Fibroblast of lung (primary cell): ENCODE measurements around the gene CCDC18. TPM values are rescaled to one million over a fixed set of nuclear protein-coding genes. Genes with fewer than 3 reads are reported as not detected.
"Not testable (repeated sequence)": the region's sequence is repeated elsewhere in the genome, so short reads cannot be mapped to it uniquely, and the experiment has no call there.

Experiments used
- DNase-seq, 2 donors: peaks; one replicate each; pipeline versions ENCODE4 v3.0.0 to v3.0.0-alpha.2; 2010; ENCODE audit warnings: low read depth in 2 of 2
- H2AFZ ChIP-seq: 2 replicates; pipeline ENCODE4 v1.5.1; 2012; ENCODE audit warnings: low read length, control low read depth, inconsistent platforms
- H3K27ac ChIP-seq: 2 replicates; pipeline ENCODE4 v1.5.1; 2011; ENCODE audit warnings: low read length, control low read depth; ENCODE audit not compliant: insufficient read depth
- H3K27me3 ChIP-seq: 2 replicates; pipeline ENCODE4 v1.5.1; 2011; ENCODE audit warnings: mild to moderate bottlenecking, low read length; ENCODE audit not compliant: control insufficient read depth, insufficient read depth
- H3K36me3 ChIP-seq: 2 replicates; pipeline ENCODE4 v1.5.1; 2011; ENCODE audit warnings: low read length; ENCODE audit not compliant: control insufficient read depth, insufficient read depth
- H3K4me1 ChIP-seq: 2 replicates; pipeline ENCODE4 v1.5.1; 2011; ENCODE audit warnings: low read length; ENCODE audit not compliant: control insufficient read depth, insufficient read depth; ENCODE audit errors: extremely low read depth
- H3K4me2 ChIP-seq: 2 replicates; pipeline ENCODE4 v1.5.1; 2011; ENCODE audit warnings: low read length, control low read depth; ENCODE audit not compliant: insufficient read depth; ENCODE audit errors: extremely low read depth
- H3K4me3 ChIP-seq, 4 experiments: fragments of 200-600 bp in 1 of 4; sonication (generic) in 1 of 4; replicated peaks in 1 of 4; 2 replicates each; pipeline ENCODE4 v1.5.1; 2011 to 2016; ENCODE audit warnings: low read length in 4 of 4, low read depth in 3 of 4, mild to moderate bottlenecking in 3 of 4, control low read depth in 2 of 4, inconsistent platforms in 1 of 4, mixed read lengths in 1 of 4; ENCODE audit not compliant: insufficient read depth in 1 of 4; ENCODE audit errors: control extremely low read depth in 1 of 4
- H3K79me2 ChIP-seq: 2 replicates; pipeline ENCODE4 v1.5.1; 2012; ENCODE audit warnings: mild to moderate bottlenecking, low read length, inconsistent platforms; ENCODE audit not compliant: control insufficient read depth, insufficient read depth
- H3K9ac ChIP-seq: 2 replicates; pipeline ENCODE4 v1.5.1; 2011; ENCODE audit warnings: mild to moderate bottlenecking, low read length, control low read depth; ENCODE audit not compliant: insufficient read depth
- H3K9me3 ChIP-seq: 2 replicates; pipeline ENCODE4 v1.5.1; 2012; ENCODE audit warnings: low read depth, low read length; ENCODE audit not compliant: control insufficient read depth, insufficient read depth
- H4K20me1 ChIP-seq: 2 replicates; pipeline ENCODE4 v1.5.1; 2011; ENCODE audit warnings: low read length; ENCODE audit not compliant: control insufficient read depth, insufficient read depth; ENCODE audit errors: extremely low read depth
- CTCF ChIP-seq, 2 donors: IDR thresholded peaks in 1 of 2; conservative IDR thresholded peaks in 1 of 2; 1 replicate in 1 of 2; 2 replicates in 1 of 2; pipeline ENCODE4 v1.5.1; 2011 to 2012; ENCODE audit warnings: low read length in 2 of 2, control low read depth in 1 of 2, inconsistent platforms in 1 of 2, low read depth in 1 of 2, mild to moderate bottlenecking in 1 of 2
- EZH2 ChIP-seq: IDR thresholded peaks from 2 replicates; pipeline ENCODE4 v1.5.1; 2012; ENCODE audit warnings: low read length, control low read depth, mild to moderate bottlenecking; ENCODE audit errors: missing control alignments
- polyA plus RNA-seq, 2 donors: library from polyadenylated mRNA; depleted of rRNA in 1 of 2; stranded (reverse) in 1 of 2; unstranded in 1 of 2; fragments of >200 nt; gene quantifications; 2 replicates each; pipeline ENCODE4 v1.2.1, GENCODE V29; 2011 to 2012; ENCODE audit warnings: missing spikeins in 1 of 2
- total RNA-seq: library from RNA; depleted of rRNA; stranded (reverse); fragments of >200 nt; gene quantifications from 2 replicates; pipeline ENCODE4 v1.2.1, GENCODE V29; 2014

The CCDC18 gene
- total and polyA plus RNA-seq, 2 donors (not counting 1 experiment from before 2014, with no cell fraction given) = 3.1 to 15.4 TPM

- no peaks in the 10 kb centered on the region for H3K36me3 ChIP-seq
- DNase-seq = no peak
- no peak overlapping the region for H3K4me3 ChIP-seq
- TF ChIP-seq EZH2 (no peak), CTCF (conservative IDR thresholded peaks at IDR 0.05 in 1 of 2, IDR thresholded peaks at IDR 0.05 in 1 of 2; ENCODE audit: low read depth in 1 of 2, low read length in 2 of 2) (no peak)
- H4K20me1 ChIP-seq = no peaks in the 10 kb centered on the region
- no peak overlapping the region for H2AFZ ChIP-seq
- no peaks in the 10 kb centered on the region for H3K27me3 ChIP-seq
- H3K9me3 ChIP-seq = no peaks in the 10 kb centered on the region
- no peaks in the 10 kb centered on the region for H3K79me2 ChIP-seq
- no peaks in the 10 kb centered on the region for H3K4me1 ChIP-seq
- no peak overlapping the region for H3K4me2 ChIP-seq
- no peak overlapping the region for H3K9ac ChIP-seq
- no peak overlapping the region for H3K27ac ChIP-seq
These were observed 95.2 kb downstream of the CCDC18 start for GRCh38 chr1:93275634-93276295.

GRCh38 chr1:93277530-93277929 lies 97.0 kb downstream of the CCDC18 start:
- not testable (repeated sequence) for H3K4me1 ChIP-seq, H3K9me3 ChIP-seq, H2AFZ ChIP-seq, H3K4me2 ChIP-seq, H3K27ac ChIP-seq, H3K27me3 ChIP-seq, H3K79me2 ChIP-seq, H3K36me3 ChIP-seq, H3K4me3 ChIP-seq, H4K20me1 ChIP-seq, H3K9ac ChIP-seq, DNase-seq

GRCh38 chr1:93283496-93283895 lies 103.0 kb downstream of the CCDC18 start:
- Histone ChIP-seq H3K27ac (no peak overlapping the region), H3K9ac (no peak overlapping the region), H3K4me3 (no peak overlapping the region), H3K79me2 (no peaks in the 10 kb centered on the region), H4K20me1 (no peaks in the 10 kb centered on the region), H3K36me3 (no peaks in the 10 kb centered on the region), H3K4me2 (no peak overlapping the region), H3K27me3 (no peaks in the 10 kb centered on the region), H3K4me1 (no peaks in the 10 kb centered on the region), H2AFZ (no peak overlapping the region), H3K9me3 (no peaks in the 10 kb centered on the region)
- no peak for TF ChIP-seq CTCF (conservative IDR thresholded peaks at IDR 0.05 in 1 of 2, IDR thresholded peaks at IDR 0.05 in 1 of 2; ENCODE audit: low read depth in 1 of 2, low read length in 2 of 2)
- no peak for DNase-seq
